HL-60/S4 treated with retinoic acid at 250 ng/mL for 4 days and 3 days (cell line): ENCODE results near the gene PPP2R5C.

Experiments
- in situ Hi-C: fragments of 300-500 bp; cut with MboI; formaldehyde crosslinking; loops from 2 replicates; pipeline ENCODE4 v1.7.0; 2022; ENCODE audit warnings: low sequenced_read_pairs

PPP2R5C gene

DNA sequence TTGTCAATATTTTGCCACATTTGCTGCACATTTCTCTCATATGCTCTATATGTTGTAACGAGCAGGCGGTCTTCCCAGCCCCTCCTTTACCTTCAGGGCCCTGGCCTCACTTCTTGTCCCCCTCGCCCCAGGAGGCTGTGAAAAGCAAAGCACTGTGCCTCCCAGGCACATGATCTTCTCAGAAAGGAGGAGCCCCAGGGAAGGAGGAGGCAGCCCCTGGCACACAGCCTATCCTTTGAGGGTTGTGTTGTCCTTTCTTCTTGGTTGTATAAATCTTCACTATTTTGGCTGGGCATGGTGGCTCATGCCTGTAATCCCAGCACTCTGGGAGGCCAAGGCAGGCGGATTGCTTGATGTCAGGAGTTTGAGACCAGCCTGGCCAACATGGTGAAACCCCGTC, 77.0 kb downstream of the PPP2R5C start:
- in situ Hi-C loops, result no loop called here

DNA sequence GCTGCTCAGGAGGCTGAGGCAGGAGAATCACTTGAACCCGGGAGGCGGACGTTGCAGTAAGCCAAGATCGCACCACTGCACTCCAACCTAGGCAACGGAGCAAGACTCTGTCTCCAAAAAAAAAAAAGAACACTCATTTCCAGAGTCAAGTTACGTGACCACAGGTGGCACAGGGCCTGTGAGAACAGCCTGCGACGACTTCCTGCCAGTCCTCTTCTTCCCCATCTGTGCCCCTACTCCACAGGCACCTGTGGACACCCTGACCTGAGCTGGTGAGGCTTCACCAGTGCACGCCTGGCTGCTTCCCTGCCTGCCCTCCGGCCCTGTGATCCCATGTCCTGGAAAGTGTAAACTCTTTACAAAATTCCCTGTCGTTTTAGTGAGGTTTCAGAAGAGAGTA, 77.7 kb downstream of the PPP2R5C start:
- in situ Hi-C loops, result no loop called here

DNA sequence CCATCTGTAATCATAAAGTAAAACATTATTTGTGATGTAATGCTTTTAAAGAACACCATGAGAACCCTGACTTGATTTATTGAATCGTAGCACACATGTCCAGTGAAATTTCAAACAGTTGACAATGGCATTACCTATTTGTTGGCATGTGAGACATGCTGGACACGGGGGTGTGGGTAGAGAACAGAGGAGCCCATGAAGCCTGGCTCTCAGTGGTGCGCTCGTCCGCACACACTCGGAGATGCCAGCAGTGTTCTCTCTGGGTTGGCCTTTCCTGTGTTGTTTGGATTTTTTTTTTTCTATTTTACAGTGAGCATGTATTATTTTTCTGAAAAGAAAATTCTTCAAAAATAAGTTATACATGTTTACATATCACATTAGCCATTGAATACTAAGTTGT, 78.2 kb downstream of the PPP2R5C start:
- in situ Hi-C loops, result no loop called here

DNA sequence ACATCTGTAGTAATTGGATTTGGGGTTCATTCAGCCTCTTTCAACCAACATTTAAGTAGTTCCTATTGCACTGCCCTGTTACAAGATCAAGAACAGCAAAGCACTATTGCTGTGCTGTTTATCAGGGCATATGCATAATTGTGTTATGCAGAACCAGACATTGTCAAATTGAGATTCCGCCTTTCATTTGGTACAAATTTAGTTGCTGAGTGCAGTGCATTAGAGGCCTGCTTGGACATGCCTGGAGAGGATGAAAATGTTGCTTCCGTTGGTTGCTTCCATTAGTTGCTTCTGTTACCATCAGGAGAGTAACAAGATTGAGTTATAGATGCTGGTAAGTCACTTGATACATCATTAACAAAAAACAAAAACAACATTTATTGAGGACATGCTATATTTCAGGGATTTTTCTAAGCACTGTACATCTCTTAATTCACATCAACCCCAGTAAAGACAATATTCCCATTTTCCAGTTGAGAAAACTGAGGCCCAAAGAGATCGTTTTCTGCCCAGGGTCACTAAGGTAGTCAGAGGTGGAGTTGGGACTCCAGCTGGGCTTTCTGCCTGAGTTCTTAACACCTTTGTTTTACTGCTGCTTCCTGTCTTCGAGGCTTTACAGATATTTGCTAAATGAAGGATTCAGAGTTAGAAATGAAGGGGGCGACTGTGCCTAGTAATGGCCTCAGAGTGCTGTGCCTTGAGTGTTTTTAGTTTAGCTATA, 79.3 kb downstream of the PPP2R5C start:
- in situ Hi-C loops, result no loop called here

DNA sequence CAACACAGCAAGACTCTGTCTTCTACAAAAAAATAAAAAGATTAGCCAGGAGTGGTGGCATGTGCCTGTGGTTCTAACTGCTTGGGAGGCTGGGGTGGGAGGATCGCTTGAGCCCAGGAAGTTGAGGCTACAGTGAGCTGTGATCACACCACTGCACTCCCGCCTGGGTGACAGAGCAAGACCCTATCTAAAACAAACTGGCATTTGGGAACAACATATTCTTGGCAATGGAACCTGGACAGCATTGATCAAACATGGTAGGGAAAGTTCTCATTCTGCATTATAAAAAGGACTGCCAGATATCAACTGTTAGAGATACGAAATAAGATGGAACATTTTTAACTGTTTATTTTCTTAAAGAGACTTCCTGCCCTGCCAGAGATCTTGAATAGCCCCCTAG, 81.5 kb downstream of the PPP2R5C start:
- in situ Hi-C loops, result no loop called here

DNA sequence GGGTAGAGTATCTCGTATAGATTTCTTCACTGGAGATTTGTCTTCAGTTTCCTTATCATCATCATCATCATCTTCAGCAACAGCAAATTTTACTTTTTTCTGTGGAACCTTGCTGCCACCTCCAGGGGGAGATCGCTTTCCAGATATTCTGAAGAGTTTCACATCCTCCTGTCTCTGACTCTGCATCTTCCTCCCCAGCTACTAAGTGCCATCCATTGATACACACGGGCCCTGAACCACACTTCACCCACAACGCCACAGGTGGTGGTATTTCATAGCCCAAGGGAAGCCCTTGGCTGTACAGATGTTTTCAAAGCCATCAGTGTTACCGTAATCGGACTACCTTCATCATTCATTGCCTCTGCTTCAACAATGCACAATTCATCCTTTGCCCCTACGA, 82.2 kb downstream of the PPP2R5C start:
- in situ Hi-C loops, result no loop called here

DNA sequence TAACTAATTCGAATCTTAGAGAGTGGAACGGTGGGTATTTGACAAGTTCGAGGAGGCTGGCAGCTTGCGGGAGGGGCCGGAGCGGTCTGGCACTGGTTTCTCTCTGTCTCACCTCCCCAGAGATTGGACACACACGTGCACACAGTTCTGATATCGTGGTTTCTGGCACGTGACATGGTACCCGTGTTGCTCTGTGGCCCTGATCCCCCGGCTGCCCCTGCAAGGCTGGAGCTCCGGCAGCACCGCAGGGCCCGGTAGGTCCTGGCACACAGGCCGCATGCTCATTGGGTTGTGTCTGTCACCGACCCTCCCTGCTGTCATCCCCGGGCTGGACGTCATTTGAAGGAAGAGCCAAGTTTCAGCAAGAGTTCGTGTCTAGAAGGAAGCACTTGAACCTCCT, 82.7 kb downstream of the PPP2R5C start:
- in situ Hi-C loops, result no loop called here

DNA sequence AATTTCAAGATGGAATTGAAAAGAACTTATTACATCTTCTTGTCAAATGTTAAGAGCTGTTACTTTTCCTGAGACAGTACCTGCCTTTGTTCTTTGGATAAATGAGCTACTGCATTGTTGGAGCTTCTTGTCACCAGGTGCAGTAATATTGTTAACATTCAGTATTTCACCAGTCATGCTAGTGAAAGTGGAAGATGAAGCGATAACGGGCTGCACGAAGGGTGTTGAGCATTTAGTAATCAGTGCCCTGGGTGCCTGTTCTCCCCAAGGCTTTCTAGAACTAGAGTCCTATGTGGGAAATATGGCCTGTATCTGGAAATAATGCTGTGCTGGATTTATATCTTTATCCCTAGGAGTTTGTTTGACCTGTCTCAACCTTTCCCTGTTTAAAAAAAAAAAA, 83.2 kb downstream of the PPP2R5C start:
- in situ Hi-C loops, result no loop called here

DNA sequence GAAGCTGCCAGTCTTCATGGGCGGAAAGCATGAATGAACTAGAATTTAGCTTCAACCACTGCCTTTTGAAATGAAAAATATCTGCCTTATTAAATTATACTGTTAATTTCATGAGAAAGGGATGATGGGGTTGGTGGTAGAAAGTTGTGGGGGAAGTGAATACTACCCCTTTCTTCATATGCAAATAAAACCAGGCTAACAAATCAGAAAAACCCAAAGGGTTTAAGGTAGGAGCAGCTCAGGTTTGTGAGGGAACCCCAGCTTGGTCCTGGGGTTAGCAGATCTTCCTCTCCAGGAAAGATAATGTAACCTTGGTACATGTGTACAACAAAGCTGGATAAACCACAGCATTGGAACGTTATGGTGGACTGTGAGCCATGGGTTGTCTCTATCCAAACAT, 84.0 kb downstream of the PPP2R5C start:
- in situ Hi-C loops, result no loop called here

DNA sequence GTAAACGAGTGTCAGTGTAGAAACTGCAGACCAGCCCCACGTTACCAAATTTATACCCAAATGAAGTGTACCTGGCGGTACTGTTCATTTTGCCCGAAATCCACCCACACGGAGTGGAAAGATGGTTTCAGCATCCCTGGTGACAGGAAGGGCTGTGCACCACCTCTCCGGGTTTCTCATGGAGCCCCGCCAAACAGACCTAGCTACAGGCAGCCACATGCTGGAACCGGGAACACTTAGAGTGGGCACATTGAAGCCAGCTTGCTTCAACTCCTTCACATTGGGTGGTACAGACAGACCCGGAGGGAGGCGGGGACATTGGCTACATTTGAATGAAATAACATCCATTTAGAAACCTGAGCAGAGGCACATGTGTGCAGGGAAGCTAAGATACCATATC, 84.4 kb downstream of the PPP2R5C start:
- in situ Hi-C loops, result no loop called here

DNA sequence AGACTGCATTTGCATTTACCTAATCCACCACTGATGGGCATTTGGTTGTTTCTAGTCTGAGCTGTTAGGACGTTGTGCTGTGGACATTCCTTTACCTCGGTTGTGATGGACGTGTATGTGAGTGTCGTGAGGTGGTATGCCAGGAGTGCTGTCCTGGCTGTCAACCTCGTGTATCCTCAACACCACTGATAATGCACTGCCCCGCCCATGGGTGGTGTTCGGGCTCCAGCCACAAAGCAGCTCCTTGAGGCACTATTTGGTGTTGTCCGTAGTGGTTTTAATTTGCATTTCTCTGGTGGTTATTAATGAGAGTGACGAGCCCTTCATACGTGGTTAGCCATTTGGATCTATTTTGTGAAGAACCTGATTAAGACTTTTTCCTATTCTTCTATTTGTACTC, 87.6 kb downstream of the PPP2R5C start:
- in situ Hi-C loops, result no loop called here

DNA sequence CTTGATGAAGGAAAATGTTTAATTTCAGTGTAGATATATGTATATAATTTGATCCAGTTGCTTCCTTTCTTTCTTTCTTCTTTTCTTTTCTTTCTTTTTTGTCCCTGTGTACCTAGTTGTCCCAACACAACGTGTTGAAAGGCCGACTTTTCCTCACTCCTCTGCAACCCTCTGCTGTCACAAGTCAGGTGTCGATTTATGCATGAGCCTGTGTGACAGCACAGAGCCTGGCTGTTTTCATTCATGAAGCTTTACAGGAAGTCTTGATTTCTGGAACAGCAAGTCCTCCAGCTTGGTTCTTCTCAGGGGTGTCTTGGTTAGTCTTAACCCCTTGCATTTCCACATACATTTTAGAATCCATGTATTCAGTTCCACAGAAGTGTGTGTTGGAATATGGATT, 88.1 kb downstream of the PPP2R5C start:
- in situ Hi-C loops, result no loop called here

DNA sequence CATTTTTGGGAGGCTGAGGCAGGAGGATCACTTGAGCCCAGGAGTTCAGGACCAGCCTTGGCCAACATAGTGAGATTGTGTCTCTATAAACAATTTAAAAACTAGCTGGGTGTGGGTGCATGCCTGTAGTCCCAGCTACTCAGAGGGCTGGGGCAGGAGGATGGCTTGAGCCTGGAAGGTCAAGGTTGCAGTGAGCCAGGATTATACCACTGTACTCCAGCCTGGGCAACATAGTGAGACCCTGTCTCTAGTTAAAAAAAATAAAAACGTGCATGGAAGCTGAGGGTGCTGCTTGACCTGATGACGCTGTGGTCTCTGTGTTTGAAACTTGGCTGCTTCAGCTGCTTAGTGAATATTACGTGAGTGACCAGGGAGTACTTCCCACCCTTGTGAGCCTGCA, 89.7 kb downstream of the PPP2R5C start:
- in situ Hi-C loops, result no loop called here

DNA sequence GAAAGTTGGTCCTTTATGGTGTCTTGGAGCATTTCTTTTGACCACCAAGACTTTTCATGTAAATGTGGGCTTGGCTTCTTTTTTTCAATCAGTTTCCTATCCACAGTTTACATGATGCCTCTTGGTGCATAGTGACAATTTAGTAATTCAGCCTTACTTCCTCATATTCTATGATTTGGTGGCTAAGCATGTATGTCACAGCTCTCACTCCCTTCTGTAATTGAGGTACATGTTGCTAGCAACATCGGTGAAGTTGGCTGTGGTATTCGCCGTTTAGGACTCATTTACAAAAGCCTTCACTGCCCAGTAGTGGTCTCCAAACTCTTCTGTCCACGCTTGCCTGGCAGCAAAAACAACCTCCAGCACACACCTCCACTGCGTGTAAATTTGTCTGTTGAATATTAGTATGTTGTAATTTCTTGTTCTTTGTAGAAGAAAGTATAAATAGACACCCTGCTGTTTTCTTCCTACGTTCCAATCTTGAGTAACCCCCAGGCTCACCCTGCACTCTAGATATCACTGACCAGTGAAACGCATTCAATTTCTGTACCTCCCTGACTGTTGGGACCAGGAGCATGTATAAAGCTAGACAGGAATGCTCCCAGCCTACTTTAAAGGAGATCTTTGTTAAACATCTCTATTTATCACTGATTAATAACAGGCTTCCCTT, 90.4 kb downstream of the PPP2R5C start:
- in situ Hi-C loops, result no loop called here

DNA sequence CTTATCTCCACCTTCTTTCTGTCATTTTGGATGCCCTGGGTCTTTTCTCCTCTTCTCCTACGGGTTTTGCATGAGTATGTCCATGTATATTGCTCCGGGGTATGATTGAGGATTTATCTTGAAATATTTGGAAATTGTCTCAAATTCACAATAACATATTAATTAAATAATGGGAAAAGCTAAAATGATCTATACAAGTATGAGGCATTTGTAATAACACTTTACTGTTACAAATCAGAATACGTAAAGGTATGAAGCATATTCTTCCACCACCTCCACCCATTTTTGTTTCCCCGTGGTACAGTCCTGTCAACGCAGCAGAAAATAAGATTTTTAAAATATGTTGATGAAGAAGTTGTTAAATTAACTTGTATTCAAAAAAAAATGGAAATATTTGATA, 91.3 kb downstream of the PPP2R5C start:
- in situ Hi-C loops, result no loop called here

DNA sequence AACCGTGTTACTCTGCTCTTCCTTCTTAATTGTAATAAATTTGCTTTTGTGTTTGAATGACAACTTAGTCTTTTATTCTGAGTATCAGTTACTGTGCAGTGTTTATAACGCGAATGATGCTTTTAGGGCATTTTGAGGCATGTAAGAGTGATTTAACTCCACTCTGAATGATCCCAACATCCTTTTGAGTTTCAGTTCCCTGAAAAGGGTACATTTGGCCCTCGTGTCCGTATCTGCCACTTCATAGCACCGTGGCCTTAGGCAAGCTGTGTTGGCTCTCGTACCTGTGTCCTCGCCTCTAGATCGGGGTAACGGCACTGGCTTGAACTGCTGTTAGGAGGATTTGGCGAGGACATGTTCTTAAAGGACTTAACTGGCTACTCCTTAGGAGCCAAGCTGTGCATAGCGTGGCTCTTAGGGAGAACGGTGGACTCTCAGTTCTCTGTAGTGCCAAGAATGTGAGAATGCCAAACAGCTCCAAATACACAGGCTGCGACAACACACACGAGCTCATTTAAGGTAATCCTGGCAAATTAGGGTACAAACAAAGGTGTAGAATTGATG, 92.0 kb downstream of the PPP2R5C start:
- in situ Hi-C loops, result no loop called here

DNA sequence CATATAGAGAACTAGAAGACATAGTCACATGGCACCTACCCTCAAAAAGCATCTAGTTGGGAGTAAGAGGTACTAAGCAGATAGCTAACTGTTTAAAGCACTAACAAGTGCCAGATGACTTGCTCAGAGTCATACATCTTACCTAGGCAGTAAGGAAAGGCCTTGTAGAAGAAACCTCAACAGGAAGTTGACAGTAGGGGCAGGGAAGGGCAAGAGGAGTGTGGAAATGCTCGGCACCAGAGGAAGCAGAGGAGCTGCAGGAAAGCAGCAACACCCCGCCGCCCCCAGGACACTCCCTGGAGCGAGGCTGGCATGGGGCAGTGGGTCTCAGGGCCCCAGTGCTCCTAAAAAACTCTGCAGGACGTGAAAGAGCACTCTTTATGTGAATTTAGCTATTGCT, 92.9 kb downstream of the PPP2R5C start:
- in situ Hi-C loops, result no loop called here

DNA sequence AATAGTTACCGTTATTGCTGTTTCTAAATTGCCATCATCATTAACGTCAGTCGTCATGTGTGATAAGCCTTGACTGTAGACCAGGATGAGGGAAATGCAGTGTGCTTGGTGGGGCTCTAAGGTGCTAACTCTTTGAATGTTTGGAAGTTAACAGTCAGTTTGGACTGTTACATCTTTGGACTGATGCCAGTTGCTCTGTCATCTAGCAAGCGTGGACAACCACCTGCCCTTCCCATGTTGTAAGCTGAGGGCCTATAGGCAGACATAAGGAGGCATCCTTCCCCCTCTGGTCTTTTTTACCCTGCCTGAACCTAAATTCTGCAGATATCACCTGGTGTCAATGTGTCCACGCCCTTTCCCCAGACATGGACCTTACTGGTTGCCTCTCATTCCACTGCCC, 94.4 kb downstream of the PPP2R5C start:
- in situ Hi-C loops, result no loop called here

DNA sequence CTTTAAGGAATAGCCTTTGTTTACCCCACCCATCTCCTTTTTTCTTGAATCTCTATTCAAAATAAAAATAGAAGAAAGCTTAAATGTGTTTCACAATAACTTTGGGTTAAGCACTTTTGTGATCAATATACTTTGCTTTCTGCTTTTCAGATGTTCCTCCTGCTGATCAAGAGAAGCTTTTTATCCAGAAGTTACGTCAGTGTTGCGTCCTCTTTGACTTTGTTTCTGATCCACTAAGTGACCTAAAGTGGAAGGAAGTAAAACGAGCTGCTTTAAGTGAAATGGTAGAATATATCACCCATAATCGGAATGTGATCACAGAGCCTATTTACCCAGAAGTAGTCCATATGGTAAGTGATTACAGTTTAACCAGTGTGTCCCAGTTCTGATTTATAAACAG, 95.0 kb downstream of the PPP2R5C start:
- in situ Hi-C loops, result no loop called here

DNA sequence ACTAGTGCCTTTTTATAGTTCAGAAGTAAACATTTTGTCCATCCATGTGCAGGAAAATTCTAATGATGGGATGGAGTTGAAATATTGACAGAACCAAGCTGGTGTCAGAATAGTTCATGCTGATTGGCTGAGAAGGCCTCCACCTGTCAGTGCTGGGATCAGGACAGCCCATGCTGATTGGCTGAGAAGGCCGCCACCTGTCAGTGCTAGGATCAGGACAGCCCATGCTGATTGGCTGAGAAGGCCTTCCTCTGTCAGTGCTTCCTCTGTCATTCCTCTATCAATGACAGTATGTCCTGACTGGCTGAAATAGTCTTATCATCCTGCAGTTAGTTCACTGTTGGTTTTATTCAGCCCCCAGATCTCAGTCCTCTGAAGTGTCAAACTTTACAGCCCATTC, 95.7 kb downstream of the PPP2R5C start:
- in situ Hi-C loops, result no loop called here

DNA sequence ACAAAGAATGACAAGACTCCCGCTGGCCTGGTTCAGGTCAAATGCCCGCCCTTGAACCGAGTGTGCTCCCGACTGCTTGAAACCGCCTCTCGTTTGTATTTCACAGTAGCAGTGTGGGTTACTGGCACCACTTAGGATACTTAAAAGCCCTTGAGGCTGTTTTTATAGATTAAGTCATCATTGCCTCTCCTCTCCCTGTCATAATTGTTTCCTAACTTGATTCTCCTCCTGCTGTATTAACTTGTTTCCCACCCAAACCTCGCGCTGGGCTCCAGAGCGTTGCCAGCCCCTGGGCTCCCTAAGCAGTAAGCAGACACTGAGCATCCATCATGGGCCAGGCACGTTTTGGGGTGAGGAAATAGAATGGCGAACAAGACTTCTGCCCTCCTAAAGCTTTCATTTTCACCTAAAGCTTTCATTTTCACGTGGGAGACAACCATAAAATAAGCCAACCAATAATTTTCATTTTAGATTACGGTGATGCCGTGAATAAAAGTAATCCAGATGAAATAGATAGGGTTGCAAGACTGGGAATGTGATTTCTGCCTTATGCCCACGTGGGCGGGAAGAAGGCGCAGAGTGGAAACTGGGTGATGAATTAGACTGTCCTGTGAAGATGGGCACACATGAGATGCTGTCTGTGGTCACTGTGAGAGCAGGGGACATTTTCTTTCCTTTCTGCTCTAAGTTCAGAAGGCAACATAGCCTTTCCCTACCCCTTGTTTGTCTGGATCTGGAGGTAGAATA, 97.5 kb downstream of the PPP2R5C start:
- in situ Hi-C loops, result no loop called here

DNA sequence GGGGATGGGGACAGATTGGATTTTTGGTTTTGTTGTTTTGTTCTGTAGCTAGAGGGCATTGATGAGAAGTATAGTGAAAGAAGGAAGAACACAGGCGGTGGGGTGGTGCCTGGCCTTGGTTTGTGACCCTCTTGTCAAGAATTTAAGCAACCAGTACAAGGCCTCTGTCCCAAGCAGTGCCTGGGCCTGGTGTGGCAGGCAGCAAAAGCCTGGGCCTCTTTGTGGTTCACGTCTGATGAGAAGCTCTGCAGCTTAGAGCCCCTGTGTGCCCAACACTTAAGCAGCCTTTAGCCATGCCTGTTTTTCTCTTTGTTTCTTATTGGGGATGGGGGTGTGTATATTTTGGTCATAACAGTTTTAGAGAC, 98.0 kb downstream of the PPP2R5C start:
- in situ Hi-C loops, result no loop called here
